HK-2 (cell line): ENCODE measurements around the gene PPP1R14C.

Source experiments
- DNase-seq: peaks from one replicate; pipeline ENCODE4 v3.0.0-alpha.2; 2018; ENCODE audit not compliant: unreplicated experiment

The PPP1R14C gene

DNA sequence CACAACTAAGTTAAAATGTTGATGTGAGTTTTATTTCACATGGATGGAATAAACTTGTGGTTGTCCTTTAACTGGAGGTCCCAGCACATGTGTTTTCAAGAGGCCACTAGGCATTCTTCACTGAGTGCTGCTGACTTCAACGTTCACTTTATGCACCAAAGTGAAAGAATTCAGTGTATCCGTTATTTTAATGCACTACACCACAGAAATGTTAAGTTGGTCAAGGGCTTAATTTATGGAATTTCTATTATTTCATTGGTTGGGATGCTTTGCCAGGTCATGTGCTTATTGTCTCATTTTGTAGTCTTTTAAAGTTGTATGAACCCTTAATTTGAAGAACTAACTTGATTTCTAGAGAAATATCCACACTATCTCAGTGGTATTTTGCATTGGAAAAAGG lies 106.4 kb downstream of the PPP1R14C start:
- no peak for DNase-seq

DNA sequence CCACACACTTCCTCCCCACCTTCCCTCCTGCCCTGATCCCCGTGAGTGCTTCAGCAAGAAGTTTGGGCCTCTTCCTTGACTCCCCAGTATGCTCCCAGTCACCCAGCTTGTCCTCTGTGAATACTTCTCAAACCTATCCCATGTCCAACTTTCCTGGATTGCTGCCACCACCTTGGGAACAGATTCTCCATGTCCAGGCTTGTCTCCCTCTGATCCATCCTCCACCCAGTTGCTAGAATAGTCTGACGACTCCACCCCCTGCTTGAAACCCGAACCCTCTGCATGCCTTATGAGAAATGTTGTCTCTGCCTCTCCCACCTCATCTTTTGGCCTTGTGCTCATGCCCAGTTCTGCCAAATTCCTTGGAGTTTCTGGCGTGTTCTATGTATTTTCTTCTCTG lies 108.0 kb downstream of the PPP1R14C start:
- no peak for DNase-seq

DNA sequence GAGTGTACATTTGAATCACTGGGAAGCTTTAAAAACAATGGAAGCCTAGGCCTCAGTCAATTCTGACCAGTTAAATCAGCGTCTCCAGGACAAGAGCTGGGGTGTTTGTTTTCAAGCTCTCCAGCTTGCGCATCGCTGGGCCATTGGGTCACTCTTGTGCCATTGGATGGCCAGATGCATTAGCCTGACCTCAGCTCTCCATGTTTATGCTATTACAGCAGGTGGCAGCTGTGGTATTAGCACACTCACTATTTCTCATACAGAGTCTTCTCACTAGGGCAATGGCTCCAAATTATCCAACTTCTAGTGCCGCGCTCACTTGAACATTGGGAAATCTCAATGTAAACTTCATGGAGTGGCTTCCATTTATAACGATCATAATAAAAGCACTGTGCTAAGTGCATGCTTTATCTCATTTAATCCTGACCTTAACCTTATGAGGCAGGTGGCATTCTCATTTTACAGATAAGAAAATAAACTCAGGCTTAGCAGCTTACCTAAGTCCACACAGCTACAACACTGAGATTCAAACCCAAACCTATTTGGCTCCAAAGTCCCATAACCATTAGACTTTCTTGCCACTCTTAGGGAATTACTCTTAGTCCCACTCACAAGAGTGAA lies 108.8 kb downstream of the PPP1R14C start:
- DNase-seq: no peak

DNA sequence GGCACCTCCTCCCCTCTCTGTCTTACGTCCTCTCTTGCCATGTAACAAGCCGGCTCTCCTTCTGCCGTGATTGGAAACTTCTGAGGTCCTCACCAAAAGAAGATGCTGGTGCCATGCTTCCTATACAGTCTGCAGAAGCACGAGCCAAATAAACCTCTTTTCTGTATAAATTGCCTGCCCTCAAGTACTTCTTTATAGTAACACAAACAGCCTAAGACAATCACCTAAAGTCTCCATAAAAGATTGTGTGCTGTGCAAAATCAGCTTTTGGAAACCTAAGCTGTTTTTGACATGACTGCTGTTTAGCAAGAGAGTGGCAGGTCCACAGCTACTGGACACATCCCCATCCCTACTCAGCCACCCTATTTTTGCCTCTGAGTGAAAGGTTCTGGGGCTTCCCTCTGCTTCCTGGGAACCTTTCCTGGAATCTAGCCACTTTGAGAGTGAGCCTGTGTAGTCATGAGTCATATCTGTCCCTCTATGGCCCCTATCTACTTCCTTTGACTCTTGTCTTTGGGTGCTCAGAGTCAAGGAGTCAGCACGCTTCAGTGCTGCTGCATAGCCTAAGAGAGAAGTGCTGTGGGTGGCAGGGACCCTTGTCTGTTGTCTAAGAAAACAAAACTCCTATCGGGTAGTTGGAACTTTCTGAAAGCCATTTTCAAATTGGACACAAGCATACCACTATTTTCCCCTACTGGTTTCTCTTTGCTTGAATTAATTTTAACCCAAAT lies 110.0 kb downstream of the PPP1R14C start:
- DNase-seq: peak; percentile 31

DNA sequence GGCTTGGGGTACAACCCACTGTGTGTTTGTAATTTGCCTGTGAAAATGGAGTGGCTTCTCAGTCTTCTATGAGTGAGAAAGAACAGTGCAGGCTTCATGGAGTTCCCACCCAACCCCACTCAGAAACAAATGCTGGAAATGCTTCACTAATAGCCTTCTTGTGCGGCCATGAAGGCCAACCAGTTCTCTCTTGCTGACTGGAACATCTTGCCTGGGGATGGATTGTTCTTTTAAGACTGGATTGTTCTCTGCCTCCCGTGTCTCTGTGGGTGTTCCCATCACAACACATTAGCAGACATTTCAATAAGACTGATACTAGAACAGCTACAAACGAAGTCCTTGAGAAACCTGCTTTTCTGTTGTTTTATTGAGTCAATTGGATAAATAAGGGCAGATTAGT lies 110.6 kb downstream of the PPP1R14C start:
- no peak for DNase-seq

DNA sequence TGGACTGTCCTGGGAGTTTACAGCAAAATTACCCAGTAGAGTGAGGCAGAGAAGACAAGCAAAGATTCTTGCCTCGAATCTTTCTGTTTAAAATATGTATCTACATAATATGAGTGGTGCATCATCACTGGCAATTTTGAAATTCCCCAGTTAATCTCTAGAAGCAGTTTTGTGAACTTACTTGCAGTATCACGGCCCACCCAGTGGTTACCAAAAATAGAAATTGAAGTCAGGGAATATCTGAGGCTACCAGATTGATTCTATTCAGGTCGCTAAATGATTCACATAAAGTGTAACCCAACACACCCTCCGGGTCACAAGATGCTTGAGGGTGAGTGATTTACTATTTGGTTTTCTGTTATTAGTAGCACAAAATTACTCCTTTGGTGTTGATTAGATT lies 111.9 kb downstream of the PPP1R14C start:
- no peak for DNase-seq

DNA sequence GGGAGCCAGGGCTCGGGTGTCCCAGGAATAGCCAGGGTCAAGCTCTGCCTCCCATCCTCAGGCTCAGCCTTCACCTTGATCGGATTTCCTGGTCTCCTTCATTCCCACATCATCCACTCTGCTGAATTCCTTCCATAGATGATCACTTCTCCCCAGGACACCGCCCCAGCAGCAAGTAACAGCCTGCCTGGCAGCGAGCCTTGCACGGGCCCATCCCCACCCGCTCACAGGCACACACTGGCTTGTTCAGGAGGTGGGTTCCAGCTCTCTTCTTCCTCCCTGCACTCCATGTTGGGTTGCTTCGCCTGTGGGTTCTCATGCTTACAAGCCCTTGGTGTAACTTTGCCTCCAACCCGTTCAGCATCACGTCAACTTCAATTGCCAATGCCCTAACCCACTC lies 113.0 kb downstream of the PPP1R14C start:
- no peak for DNase-seq

DNA sequence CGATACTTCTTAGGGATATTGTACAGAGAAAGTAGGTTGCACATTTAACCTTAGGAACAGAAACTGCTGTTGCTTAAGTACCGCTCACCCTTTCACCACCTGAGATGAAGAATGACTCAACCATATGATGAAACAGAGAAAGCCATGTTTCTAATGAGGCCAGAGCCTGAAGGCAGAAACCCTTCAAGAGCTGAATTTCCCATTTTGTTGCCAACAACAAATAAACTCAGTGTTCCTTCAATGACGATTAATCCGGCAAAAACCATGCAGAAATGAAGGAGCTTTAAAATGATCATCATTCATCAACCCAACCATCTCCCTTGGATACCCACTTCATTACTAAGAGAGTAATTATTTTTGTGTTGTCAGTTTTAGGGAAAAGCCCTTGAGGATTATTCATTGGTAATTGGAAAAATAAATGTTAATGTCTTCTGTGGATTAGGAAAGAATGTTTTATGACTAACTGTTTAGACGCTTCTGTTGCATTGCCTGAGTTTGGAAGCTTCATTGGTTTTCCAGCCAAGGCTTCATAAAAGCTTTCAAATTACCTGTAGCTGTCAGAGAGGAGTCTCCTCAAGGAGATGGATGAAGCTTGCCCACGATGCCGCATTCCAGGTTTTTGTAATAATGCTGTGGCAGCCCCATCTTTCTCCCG lies 113.9 kb downstream of the PPP1R14C start:
- DNase-seq: no peak

DNA sequence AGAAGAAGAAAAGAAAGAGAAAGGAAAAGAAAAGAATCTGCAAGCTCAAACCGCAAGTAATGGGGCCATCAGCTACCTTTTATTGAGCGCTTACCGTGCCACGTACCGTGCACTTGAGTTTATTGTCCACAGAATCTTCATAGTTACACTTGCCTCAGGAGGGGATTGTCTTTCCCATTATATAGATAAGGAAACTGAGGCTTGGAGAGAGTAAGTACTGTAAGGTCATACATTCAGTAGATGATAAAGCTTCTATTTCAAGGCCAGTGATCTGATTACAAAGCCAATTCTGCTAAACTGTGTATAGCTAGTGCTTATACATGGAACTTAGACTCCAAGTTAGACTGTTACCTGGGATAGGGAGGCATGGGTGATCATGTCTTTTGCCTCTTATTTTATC lies 115.5 kb downstream of the PPP1R14C start:
- no peak for DNase-seq

DNA sequence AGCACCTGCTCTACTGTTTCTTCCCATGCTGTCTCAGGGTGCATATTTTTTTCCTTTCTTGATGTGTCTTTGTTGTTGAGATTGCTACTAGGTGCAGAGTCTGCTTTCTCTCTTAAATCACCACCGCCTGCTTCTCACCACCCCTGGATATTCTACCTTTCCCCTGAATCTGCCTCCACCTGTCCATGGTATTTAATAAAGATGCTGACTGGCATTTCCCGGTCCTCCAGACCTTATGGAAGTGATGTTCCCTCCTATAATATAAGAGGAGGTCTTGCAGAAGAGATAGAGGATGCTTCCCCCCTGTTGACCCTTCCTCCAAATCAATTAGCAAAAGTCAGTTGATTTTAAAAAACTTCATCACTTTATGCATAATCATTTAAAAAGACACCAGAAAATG lies 118.1 kb downstream of the PPP1R14C start:
- DNase-seq: no peak

DNA sequence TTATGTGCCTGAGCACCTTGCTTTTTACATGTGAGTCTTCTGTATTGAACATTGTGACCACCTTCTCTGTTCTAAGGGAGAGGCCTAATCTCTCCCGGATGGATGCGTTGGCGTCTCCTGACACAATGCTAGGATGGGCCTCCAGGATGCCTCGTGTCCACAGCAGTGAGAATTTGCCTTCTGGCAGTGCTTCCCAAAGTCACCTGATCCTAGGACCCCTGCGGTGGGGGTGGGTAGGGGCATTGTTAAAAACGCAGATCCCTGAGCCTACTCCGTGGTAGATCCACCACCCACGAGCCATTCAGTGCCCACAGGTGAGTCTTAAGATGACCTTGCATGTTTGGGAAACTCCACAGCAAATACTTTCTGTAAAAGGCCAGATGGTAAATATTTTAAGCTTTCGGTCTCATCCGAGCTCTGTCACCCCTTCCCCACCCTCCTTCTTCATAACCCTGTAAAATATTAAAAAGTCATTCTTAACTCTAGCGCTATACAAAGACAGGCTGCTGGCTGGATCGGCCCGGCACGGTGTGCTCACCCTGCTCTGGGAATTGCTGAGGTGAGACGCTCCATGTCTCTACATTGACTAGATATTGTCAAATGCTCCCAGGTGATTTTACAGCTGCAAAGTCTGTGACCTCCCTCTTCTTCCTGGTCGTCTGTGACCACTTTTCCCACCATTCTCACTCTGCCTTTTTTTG lies 119.3 kb downstream of the PPP1R14C start:
- no peak for DNase-seq

DNA sequence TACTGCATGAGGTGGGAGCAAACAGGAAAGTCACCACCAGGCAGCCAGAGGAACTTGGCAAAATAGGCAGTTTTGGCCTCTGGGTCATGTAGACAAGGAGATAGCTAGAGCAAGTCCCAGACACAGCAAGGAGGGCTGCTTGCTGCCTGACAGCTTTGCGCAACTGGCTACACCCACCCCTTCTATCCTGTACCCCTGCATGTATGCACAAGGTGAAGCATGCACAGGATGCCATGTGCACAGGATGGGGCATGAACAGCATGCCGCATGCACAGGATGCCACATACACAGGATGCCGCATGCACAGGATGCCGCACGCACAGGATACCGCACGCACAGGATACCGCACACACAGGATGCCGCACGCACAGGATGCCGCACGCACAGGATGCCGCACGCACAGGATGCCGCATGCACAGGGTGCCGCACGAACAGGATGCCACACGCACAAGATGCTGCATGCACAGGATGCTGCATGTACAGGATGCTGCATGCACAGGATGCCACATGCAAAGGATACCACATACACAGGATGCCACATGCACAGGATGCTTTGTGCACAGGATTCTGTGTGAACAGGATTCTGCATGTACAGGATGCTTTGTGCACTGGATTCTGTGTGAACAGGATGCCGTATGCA lies 121.0 kb downstream of the PPP1R14C start:
- no peak for DNase-seq

DNA sequence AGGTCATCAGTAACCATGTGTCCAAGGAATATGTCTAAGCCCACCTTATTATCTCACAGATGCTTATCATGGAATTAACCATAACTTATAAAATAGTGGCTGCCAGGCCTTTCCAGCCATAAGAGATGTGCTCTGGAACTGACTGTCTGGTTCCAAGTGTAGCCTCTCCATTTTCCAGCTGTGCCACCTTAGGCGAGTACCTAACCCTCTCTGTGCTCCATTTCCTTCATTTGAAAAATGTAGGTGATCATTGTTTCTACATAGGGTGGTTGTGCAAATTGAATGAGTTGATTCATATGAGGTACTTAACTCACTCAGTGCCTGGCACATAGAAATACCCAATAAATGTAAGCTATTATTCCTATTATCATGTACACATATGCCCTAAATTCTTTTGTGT lies 123.5 kb downstream of the PPP1R14C start:
- no peak for DNase-seq

DNA sequence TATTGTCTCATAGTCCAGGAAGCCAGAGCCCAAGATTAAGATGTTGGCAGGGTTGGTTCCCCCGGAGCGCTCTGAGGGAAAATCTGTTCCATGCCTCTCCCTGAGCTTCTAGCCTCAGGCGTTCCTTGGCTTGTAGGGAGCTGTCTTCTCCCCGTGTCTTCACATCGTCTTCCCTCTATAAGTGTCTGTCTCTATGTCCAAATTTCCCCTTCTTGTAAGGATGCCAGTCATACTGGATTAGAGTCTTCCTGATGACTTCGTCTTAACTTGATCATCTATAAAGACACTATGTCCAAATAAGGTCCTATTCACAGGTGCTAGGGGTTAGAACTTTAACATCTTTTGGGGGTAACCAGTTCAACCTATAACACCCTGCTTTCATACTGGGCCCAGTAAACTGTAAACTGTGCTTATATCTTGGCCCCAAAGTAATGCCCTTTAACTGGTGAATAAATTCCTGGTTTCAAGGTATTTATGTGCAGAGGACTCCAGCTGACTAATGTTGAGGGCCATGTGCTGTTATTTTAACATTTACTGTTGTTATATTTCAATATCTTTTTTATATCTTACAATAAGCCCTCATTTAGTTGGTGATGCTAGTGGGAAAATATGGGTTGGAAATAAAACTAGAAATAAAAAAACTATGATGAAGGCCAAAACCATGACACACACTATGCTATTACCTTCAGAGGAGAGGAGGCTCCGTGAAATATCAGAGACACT lies 124.3 kb downstream of the PPP1R14C start:
- DNase-seq: no peak

DNA sequence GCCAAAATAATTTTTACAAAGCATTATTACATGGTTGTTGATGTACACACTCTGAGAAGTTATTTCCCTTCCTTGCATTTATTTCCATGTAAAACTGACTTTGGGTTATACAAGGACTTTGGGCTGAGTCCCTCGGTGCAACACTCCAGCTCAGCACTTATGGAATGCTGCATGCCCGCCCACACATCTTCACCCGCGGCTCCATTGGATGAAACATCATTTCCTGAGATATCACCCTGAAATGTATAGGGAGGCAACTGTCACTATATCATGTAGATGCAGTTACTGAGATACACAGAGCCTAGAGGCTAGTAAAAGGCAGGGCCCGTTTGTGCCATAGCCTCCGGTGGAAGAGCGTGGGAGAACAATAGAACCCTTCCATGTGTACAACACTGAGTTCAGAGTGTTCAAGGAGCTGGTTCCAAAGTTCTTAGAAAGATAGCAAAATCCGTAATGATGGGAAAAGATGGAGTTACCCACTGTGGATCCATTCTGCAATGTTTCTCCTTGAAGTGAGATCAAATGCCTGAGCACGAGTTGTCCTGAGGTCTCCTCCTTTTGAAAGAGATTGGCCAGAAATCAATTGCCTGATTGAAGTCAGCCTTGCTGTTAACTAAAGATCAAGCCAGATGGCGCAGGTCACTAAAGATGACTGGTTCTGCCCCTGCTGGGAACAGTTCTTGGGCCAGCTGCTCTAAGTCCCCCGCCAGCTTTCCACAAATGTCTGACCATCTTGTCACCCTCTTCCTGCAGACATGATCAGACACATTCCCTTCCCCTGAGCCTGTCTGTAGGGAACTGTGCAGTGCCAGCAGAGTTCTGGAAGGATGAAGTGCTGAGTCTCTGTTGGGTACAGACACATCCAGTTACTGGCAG lies 125.1 kb downstream of the PPP1R14C start:
- no peak for DNase-seq

DNA sequence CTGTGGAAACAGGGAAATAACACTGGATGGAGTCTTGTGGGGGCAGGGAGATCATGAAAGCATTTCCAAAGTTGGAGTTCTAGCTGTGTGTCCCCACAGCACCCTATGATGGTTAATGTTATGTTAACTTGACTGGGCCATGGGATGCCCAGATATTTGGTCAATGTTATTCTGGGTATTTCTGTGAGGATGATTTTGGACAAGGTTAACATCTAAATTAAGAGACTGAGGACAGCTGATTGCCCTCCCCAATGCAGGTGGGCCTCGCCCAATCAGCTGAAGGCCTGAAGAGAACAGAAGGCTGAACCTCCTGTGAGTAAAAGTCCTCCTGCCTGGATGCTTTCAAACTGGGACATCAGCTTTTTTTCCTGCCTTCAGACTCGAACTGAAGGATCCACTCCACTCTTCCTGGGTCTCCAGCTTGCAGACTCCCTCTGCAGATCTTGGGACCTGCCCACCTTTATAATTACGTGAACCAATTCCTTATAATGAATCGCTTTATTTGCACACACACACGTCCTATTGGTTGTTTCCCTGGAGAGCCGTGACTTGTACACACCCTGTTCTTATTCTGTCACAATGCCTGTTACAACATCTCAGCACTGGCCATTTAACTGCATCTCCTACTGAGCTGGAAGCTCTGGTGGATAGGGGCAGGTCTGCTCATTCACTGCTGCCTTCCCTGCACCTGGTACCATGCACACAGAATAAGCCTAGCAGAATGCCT lies 126.4 kb downstream of the PPP1R14C start:
- no peak for DNase-seq

DNA sequence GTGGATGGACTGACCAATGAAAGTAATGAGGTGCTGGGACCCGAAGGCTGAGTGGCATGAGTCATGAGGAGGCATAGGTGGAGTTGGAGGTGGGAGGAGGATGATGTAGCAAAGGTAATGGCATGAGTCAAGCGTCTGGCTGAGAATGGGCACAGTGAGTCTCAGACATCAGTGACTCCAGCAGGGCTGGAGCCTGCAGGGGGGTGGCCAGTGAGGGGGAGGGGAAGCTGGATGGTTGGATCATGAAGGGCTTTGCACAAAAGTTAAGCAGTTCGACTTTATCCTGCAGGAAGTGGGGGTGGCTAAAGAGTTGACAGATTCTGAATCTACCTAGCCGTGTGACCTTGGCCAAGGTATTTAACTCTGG lies 127.0 kb downstream of the PPP1R14C start:
- peak; percentile 87 for DNase-seq

DNA sequence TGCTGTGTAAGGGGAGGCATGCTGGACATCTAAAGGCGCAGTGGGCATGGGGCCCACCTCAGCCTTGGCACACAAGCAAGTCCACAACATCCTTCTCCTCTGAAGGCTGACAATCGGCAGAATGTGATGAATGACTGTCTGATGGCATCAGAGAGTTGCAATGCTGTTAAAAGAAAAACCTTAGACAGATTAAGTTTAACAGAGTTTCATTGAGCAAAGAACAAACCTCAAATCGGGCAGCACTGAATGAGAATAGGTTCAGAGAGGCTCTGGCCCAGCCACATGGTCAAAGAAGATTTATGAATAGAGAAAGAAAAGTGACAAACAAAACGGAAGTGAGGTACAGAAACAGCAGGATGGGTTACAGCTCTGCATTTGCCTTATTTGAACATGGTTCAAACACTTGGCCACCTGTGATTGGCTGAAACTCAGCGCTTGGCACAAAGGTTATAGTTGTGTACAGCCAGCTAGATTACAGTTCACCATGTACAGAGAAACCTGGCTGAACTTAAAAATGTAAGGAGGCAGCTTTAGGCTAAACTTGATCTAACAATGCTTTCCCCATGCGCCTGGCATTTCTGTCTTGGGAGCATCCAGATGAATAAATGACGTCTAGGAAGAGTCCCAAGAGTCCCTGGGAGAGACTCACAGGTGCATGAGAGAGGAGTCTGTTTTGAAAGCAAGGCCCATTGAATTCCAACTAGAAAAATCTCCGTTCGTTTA lies 127.6 kb downstream of the PPP1R14C start:
- no peak for DNase-seq

DNA sequence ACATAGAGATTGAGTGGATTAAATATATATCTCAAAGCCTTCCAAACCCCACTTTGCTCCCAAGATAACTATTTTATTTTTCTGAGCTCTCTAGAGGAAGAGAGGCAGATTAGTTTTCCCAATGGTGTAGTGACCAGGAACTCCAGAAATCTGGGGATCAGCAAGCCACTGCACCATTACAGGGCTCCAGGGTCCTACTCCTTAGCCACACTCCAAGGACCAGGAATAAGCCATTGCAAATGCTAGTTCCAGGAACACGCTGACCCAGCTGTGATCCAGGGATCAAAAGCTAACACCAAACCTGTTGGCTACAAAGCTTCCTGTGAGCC lies 128.3 kb downstream of the PPP1R14C start:
- DNase-seq: no peak
